Left lung (tissue), 10 donors: ENCODE data around the gene PDLIM5. TPM values are rescaled to one million over a fixed set of nuclear protein-coding genes. Genes with fewer than 3 reads are reported as not detected.

ENCODE experiments used
- ATAC-seq: fragments of 200-7000 bp; cut with Tn5 transposase; one replicate; pipeline ENCODE4 v1.9.1; 2020; ENCODE audit warnings: moderate library complexity
- DNase-seq, 4 donors: peaks; one replicate each; pipeline ENCODE4 v3.0.0-alpha.2; 2013 to 2020
- H3K27ac ChIP-seq, 2 donors: fragments of 200-600 bp; sonication (generic) in 1 of 2; one replicate each; pipeline versions ENCODE4 v1.5.0 to v1.8.0; 2020 to 2021
- H3K27me3 ChIP-seq, 2 donors: fragments of 200-600 bp; sonication (generic) in 1 of 2; one replicate each; pipeline versions ENCODE4 v1.5.0 to v1.8.0; 2020 to 2021
- H3K36me3 ChIP-seq, 2 donors: fragments of 200-600 bp; sonication (generic) in 1 of 2; one replicate each; pipeline versions ENCODE4 v1.5.0 to v1.8.0; 2020 to 2021
- H3K4me1 ChIP-seq, 2 donors: fragments of 200-600 bp; one replicate each; pipeline ENCODE4 v1.8.0; 2021
- H3K4me3 ChIP-seq, 2 donors: fragments of 200-600 bp; sonication (generic) in 1 of 2; one replicate each; pipeline versions ENCODE4 v1.5.0 to v1.8.0; 2020 to 2021; ENCODE audit warnings: mild to moderate bottlenecking in 1 of 2
- H3K9me3 ChIP-seq, 2 donors: fragments of 200-600 bp; sonication (generic) in 1 of 2; one replicate each; pipeline versions ENCODE4 v1.5.0 to v1.8.0; 2020 to 2021
- intact Hi-C, 2 donors: fragments of 100-400 bp; cut with DNase I; formaldehyde crosslinking; loops; one replicate each; pipeline versions ENCODE4 v1.11.2 to v1.14.2; 2022
- polyA plus RNA-seq, 6 donors: library from polyadenylated mRNA; unstranded; fragments of 120-200 nt; gene quantifications; one replicate each; pipeline ENCODE4 v1.2.1, GENCODE V29; 2013; ENCODE audit not compliant: insufficient read length in 6 of 6
- total RNA-seq, 2 donors: library from RNA; stranded (reverse); fragmentation: NEBNext Ultra II Directional; extraction: Animal tissue kit (Norgen Biotek cat#: 25700); gene quantifications; one replicate each; pipeline ENCODE4 v1.2.1, GENCODE V29; 2021
- TF ChIP-seq, protein P1 (sequence below), 2 donors: fragments of 200-600 bp; sonication (generic) in 1 of 2; IDR thresholded peaks; one replicate each; pipeline versions ENCODE4 v1.5.0 to v1.8.0; 2021; ENCODE audit warnings: antibody characterized with exemption in 2 of 2
- donor health status: DM: no; HTN: yes; CAD: no.
- donor health status: DM: no; HTN: no; CAD: no.

PDLIM5 gene
- total and polyA plus RNA-seq, 8 donors = 18.3 to 105 (median 20.3) TPM

DNA sequence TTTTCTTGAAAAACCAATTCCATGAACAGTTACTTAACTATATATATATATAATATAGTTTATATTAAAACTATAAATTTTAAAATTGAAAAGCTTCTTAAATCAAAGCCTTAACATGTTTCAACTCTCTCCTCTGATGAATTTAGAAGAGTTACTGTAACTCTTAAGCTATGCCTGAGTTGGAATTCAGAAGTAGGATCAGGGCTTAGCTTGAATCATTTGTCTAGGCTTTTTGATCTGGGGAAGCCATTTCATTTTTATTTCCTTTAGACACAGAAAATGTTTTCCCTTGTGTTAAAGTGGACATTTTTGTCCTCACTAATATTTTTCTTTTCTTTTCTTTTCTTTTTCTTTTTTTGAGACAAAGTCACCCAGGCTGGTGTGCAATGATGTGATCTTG, 40.4 kb upstream of the PDLIM5 start:
- H3K27me3 ChIP-seq = no peaks in the 10 kb centered on the region
- H3K9me3 ChIP-seq = no peaks in the 10 kb centered on the region
- no peak overlapping the region for H3K27ac ChIP-seq
- H3K4me1 ChIP-seq = peaks cover 0 to 9% of the 10 kb centered on the region in 2 donors
- intact Hi-C loops = no loop called here
- H3K36me3 ChIP-seq = no peaks in the 10 kb centered on the region
- ATAC-seq = no peak
- TF ChIP-seq, protein P1, sequence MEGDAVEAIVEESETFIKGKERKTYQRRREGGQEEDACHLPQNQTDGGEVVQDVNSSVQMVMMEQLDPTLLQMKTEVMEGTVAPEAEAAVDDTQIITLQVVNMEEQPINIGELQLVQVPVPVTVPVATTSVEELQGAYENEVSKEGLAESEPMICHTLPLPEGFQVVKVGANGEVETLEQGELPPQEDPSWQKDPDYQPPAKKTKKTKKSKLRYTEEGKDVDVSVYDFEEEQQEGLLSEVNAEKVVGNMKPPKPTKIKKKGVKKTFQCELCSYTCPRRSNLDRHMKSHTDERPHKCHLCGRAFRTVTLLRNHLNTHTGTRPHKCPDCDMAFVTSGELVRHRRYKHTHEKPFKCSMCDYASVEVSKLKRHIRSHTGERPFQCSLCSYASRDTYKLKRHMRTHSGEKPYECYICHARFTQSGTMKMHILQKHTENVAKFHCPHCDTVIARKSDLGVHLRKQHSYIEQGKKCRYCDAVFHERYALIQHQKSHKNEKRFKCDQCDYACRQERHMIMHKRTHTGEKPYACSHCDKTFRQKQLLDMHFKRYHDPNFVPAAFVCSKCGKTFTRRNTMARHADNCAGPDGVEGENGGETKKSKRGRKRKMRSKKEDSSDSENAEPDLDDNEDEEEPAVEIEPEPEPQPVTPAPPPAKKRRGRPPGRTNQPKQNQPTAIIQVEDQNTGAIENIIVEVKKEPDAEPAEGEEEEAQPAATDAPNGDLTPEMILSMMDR (IDR thresholded peaks at IDR 0.05) = no peak
- DNase-seq = no peak
- H3K4me3 ChIP-seq = no peak overlapping the region

DNA sequence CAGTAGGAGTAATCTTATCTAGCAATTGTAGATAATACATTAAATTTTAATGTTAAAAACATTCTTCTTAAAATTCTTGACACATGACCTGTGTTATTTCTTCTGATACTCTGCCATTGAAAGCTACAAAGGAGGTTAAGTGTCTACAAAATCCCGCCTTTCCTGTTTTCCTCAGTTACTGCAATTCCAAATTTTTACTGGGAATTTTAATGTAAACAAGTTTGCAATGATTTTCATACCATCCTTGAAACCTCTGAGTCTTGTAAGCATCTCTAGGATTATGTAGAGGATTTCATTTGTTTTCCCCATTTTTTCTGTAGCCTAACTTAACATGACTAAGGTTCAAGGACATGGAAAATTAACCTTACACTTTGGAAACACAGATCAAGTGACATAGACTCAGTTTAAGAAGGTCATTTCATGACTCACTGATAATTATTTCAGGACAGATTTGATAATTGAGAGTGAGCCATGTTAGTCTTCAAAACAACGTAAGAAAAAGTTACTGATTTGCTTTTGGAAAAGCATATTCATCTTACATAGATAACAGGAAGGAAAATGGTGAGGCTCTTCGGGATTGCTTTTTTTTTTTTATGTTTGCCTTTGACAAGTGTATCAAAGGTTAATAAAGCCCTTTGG, 39.6 kb upstream of the PDLIM5 start:
- intact Hi-C loops = no loop called here
- DNase-seq (no peak), ATAC-seq (no peak)
- Histone ChIP-seq H3K9me3 (no peaks in the 10 kb centered on the region), H3K36me3 (no peaks in the 10 kb centered on the region), H3K4me1 (peaks cover 0 to 9% of the 10 kb centered on the region in 2 donors), H3K27me3 (no peaks in the 10 kb centered on the region), H3K4me3 (no peak overlapping the region), H3K27ac (no peak overlapping the region)
- TF ChIP-seq, protein P1 (IDR thresholded peaks at IDR 0.05) = no peak

DNA sequence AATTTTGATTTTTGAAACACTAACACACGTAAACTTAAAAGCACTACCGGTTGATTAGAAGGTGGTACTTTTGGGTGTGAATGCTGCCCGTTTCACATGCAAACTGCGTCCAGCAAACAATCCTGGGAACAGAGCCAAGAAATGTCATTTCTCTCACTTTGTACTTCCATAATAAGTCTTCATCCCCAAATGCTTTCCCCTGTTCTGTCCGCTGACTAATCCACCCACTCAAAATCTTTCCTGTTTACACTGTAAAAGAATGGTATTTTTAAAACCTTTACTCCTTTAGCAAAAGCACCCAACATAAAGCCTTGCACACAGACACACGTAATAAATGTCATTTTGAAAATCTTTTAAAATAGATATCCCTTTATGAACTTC, 39.1 kb upstream of the PDLIM5 start:
- no peak overlapping the region for H3K27ac ChIP-seq
- DNase-seq (peak in 1 of 4 donors; percentile 30), ATAC-seq (peak; percentile 70)
- peaks cover 0 to 9% of the 10 kb centered on the region in 2 donors for H3K4me1 ChIP-seq
- no peaks in the 10 kb centered on the region for H3K9me3 ChIP-seq
- TF ChIP-seq, protein P1 (IDR thresholded peaks at IDR 0.05) = no peak
- H3K27me3 ChIP-seq = no peaks in the 10 kb centered on the region
- intact Hi-C loops = no loop called here
- no peaks in the 10 kb centered on the region for H3K36me3 ChIP-seq
- H3K4me3 ChIP-seq = no peak overlapping the region

- H3K27me3 ChIP-seq = no peaks in the 10 kb centered on the region
- no peaks in the 10 kb centered on the region for H3K36me3 ChIP-seq
- H3K4me1 ChIP-seq = peaks cover 0 to 9% of the 10 kb centered on the region in 2 donors
- H3K9me3 ChIP-seq = no peaks in the 10 kb centered on the region
- H3K4me3 ChIP-seq = no peak overlapping the region
- TF ChIP-seq, protein P1 (IDR thresholded peaks at IDR 0.05) = no peak
- DNase-seq (no peak), ATAC-seq (no peak)
- intact Hi-C loops = no loop called here
- H3K27ac ChIP-seq = no peak overlapping the region
Measured at GRCh38 chr4:94413085-94413840, 38.5 kb upstream of the PDLIM5 start.

GRCh38 chr4:94414907-94415306, 36.8 kb upstream of the PDLIM5 start:
- no peak overlapping the region for H3K27ac ChIP-seq
- intact Hi-C loops = no loop called here

More at GRCh38 chr4:94414907-94415306, 36.8 kb upstream of the PDLIM5 start:
- ATAC-seq (no peak), DNase-seq (no peak)
- H3K36me3 ChIP-seq = no peaks in the 10 kb centered on the region
- H3K4me3 ChIP-seq = no peak overlapping the region
- TF ChIP-seq, protein P1 (IDR thresholded peaks at IDR 0.05) = no peak
- H3K9me3 ChIP-seq = no peaks in the 10 kb centered on the region
- H3K27me3 ChIP-seq = no peaks in the 10 kb centered on the region
- H3K4me1 ChIP-seq = peaks cover 0 to 9% of the 10 kb centered on the region in 2 donors
